Measurements from ENCODE around the gene EFCAB6.

DNA sequence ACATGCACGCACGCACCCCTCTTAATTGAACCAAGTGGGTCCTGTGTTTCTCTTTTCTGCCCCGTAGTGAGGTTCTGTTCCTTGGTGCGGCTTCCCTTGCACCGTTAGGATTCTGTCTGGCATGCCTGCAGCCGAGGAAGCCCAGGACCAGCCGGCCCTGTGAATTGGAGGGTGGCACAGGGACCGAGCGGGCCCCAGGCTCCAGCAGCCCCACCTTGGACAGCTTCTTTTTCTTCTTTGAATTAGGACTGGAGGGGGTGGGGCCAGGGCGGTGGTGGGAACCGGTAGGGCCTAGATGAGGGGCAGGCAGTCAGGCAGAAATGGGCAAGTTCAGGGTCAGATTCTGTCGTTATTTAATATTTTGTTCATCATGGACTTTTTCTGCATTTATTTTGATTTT, 305.6 kb downstream of the EFCAB6 start:
- TF ChIP-seq SIN3A (IDR thresholded peaks at IDR 0.05; ENCODE audit: borderline replicate concordance, insufficient read depth, low read depth, low read length) (no peak), POLR2AphosphoS5 (IDR thresholded peaks at IDR 0.05; ENCODE audit: low read depth, low read length) (no peak), TCF7L2 (IDR thresholded peaks at IDR 0.05; ENCODE audit: low read depth, low read length) (no peak)
- TF ChIP-seq, protein P1, sequence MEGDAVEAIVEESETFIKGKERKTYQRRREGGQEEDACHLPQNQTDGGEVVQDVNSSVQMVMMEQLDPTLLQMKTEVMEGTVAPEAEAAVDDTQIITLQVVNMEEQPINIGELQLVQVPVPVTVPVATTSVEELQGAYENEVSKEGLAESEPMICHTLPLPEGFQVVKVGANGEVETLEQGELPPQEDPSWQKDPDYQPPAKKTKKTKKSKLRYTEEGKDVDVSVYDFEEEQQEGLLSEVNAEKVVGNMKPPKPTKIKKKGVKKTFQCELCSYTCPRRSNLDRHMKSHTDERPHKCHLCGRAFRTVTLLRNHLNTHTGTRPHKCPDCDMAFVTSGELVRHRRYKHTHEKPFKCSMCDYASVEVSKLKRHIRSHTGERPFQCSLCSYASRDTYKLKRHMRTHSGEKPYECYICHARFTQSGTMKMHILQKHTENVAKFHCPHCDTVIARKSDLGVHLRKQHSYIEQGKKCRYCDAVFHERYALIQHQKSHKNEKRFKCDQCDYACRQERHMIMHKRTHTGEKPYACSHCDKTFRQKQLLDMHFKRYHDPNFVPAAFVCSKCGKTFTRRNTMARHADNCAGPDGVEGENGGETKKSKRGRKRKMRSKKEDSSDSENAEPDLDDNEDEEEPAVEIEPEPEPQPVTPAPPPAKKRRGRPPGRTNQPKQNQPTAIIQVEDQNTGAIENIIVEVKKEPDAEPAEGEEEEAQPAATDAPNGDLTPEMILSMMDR (IDR thresholded peaks at IDR 0.05): no peak
- TF ChIP-seq, protein P2, sequence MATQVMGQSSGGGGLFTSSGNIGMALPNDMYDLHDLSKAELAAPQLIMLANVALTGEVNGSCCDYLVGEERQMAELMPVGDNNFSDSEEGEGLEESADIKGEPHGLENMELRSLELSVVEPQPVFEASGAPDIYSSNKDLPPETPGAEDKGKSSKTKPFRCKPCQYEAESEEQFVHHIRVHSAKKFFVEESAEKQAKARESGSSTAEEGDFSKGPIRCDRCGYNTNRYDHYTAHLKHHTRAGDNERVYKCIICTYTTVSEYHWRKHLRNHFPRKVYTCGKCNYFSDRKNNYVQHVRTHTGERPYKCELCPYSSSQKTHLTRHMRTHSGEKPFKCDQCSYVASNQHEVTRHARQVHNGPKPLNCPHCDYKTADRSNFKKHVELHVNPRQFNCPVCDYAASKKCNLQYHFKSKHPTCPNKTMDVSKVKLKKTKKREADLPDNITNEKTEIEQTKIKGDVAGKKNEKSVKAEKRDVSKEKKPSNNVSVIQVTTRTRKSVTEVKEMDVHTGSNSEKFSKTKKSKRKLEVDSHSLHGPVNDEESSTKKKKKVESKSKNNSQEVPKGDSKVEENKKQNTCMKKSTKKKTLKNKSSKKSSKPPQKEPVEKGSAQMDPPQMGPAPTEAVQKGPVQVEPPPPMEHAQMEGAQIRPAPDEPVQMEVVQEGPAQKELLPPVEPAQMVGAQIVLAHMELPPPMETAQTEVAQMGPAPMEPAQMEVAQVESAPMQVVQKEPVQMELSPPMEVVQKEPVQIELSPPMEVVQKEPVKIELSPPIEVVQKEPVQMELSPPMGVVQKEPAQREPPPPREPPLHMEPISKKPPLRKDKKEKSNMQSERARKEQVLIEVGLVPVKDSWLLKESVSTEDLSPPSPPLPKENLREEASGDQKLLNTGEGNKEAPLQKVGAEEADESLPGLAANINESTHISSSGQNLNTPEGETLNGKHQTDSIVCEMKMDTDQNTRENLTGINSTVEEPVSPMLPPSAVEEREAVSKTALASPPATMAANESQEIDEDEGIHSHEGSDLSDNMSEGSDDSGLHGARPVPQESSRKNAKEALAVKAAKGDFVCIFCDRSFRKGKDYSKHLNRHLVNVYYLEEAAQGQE (IDR thresholded peaks at IDR 0.05; ENCODE audit: insufficient read depth in 1 of 2, low read depth in 2 of 2, low read length in 1 of 2): no peak
